Activated B cell treated with CpG ODN at 0.5 μM for 24 hours (primary cell): ENCODE results near the gene KHDC4. TPM values are rescaled to one million over a fixed set of nuclear protein-coding genes. Genes with fewer than 3 reads are reported as not detected.

Experiments
- ATAC-seq: fragments of 200-7000 bp; cut with Tn5 transposase; one replicate; pipeline ENCODE4 v1.10.0; 2021; ENCODE audit warnings: low read depth, mild to moderate bottlenecking, moderate library complexity
- CTCF ChIA-PET: fragments of 350-600 bp; sonication (Branson Sonifier 250); formaldehyde crosslinking; loops from one replicate; lab custom pipeline; 2021; ENCODE audit warnings: antibody characterized with exemption; lab: Charles Lee
- POLR2A ChIA-PET: fragments of 350-600 bp; sonication (Branson Sonifier 250); formaldehyde crosslinking; loops from one replicate; lab custom pipeline; 2021; ENCODE audit warnings: antibody characterized with exemption; lab: Charles Lee
- DNase-seq: peaks from one replicate; pipeline ENCODE4 v3.0.0; 2022
- H3K27ac Mint-ChIP-seq: one replicate; pipeline ENCODE4 v1.8.0; 2020; ENCODE audit warnings: mixed read lengths
- H3K27me3 Mint-ChIP-seq: one replicate; pipeline ENCODE4 v1.8.0; 2021; ENCODE audit warnings: mixed read lengths
- H3K36me3 Mint-ChIP-seq: one replicate; pipeline ENCODE4 v1.8.0; 2021; ENCODE audit warnings: low read depth, mixed read lengths
- H3K4me1 Mint-ChIP-seq: one replicate; pipeline ENCODE4 v1.8.0; 2021; ENCODE audit warnings: mixed read lengths
- H3K4me3 Mint-ChIP-seq: one replicate; pipeline ENCODE4 v1.8.0; 2020; ENCODE audit warnings: mild to moderate bottlenecking, mixed read lengths
- H3K9me3 Mint-ChIP-seq: one replicate; pipeline ENCODE4 v1.8.0; 2020; ENCODE audit warnings: mixed read lengths
- CTCF ChIP-seq: fragments of 200-600 bp; IDR thresholded peaks from one replicate; pipeline ENCODE4 v1.8.0; 2022; ENCODE audit warnings: antibody characterized with exemption, mild to moderate bottlenecking
- intact Hi-C: fragments of 100-400 bp; cut with micrococcal nuclease; formaldehyde crosslinking; loops from one replicate; pipeline ENCODE4 v1.15.1; 2024
- total RNA-seq: library from RNA; stranded (reverse); gene quantifications from 2 replicates; pipeline ENCODE4 v1.2.3, GENCODE V29; 2022

Gene KHDC4
- total RNA-seq, 1 donor from 2014 or later: 105 TPM

GRCh38 chr1:155960081-155960745 is 26.0 kb upstream of the KHDC4 start:
- DNase-seq: no peak
- ChIA-PET POLR2A (interaction anchor here (0.7 to 11.7 kb wide), 10 partner anchors 9 to 25 kb away, joined by 3 to 127 read pairs (median 8); partner anchors contain the start of gene ARHGEF2), CTCF (interaction anchor here (0.9 to 2.6 kb wide), 4 partner anchors 14 to 28 kb away, joined by 3 to 16 read pairs (median 5); no protein-coding TSS in a partner anchor)
- ATAC-seq: peak; percentile 86
- no peaks in the 10 kb centered on the region for H3K27me3 Mint-ChIP-seq
- H3K4me1 Mint-ChIP-seq: peaks cover 52% of the 10 kb centered on the region
- TF ChIP-seq CTCF: no peak
- intact Hi-C loops: loop anchor here (1.0 kb wide), 3 partner anchors 14 to 29 kb away; partner anchors contain the start of gene ARHGEF2
- peaks cover 85% of the 10 kb centered on the region for H3K36me3 Mint-ChIP-seq
- no peaks in the 10 kb centered on the region for H3K9me3 Mint-ChIP-seq
- H3K4me3 Mint-ChIP-seq: peak overlapping the region; percentile 66
- peak overlapping the region; percentile 85 for H3K27ac Mint-ChIP-seq

- no peaks in the 10 kb centered on the region for H3K27me3 Mint-ChIP-seq
- ChIA-PET POLR2A (interaction anchor here (0.5 to 11.7 kb wide), 6 partner anchors 9 to 411 kb away, joined by 3 to 127 read pairs (median 4); partner anchors contain the start of gene ARHGEF2), CTCF (interaction anchor here (0.8 to 3.6 kb wide), 3 partner anchors 19 to 32 kb away, joined by 4 to 18 read pairs (median 8); partner anchors contain the start of gene ARHGEF2)
- peaks cover 90% of the 10 kb centered on the region for H3K36me3 Mint-ChIP-seq
- no peak overlapping the region for H3K4me3 Mint-ChIP-seq
- no peak for TF ChIP-seq CTCF
- no peak for ATAC-seq
- peak overlapping the region; percentile 41 for H3K27ac Mint-ChIP-seq
- peaks cover 40% of the 10 kb centered on the region for H3K4me1 Mint-ChIP-seq
- intact Hi-C loops: no loop called here
- no peaks in the 10 kb centered on the region for H3K9me3 Mint-ChIP-seq
- DNase-seq: no peak
These were observed 23.2 kb upstream of the KHDC4 start for GRCh38 chr1:155957411-155957915.

- Mint-ChIP-seq H3K4me1 (peaks cover 11% of the 10 kb centered on the region), H3K27ac (no peak overlapping the region), H3K9me3 (no peaks in the 10 kb centered on the region), H3K36me3 (peaks cover 86% of the 10 kb centered on the region), H3K27me3 (no peaks in the 10 kb centered on the region), H3K4me3 (no peak overlapping the region)
- ATAC-seq (no peak), DNase-seq (no peak)
- CTCF ChIA-PET: interaction anchor here (1.3 to 3.6 kb wide), 2 partner anchors 16 to 35 kb away, joined by 3 to 18 read pairs; no protein-coding TSS in a partner anchor
- POLR2A ChIA-PET: interaction anchor here (0.6 to 11.7 kb wide), 4 partner anchors 8 to 265 kb away, joined by 3 to 127 read pairs (median 4); partner anchors contain the start of gene ARHGEF2
- intact Hi-C loops: no loop called here
- TF ChIP-seq CTCF: no peak
These were observed 20.4 kb upstream of the KHDC4 start for GRCh38 chr1:155954645-155955044.

GRCh38 chr1:155952505-155952890 is 18.3 kb upstream of the KHDC4 start:
- ChIA-PET CTCF (no interaction called here), POLR2A (interaction anchor here (11.7 kb wide), 1 partner anchor 25 kb away, joined by 127 read pairs; the partner anchor contains the start of gene ARHGEF2)
- H3K27me3 Mint-ChIP-seq: no peaks in the 10 kb centered on the region
- no peaks in the 10 kb centered on the region for H3K9me3 Mint-ChIP-seq
- DNase-seq (no peak), ATAC-seq (no peak)
- peaks cover 86% of the 10 kb centered on the region for H3K36me3 Mint-ChIP-seq
- H3K4me1 Mint-ChIP-seq: peaks cover 3% of the 10 kb centered on the region
- no peak for TF ChIP-seq CTCF
- H3K4me3 Mint-ChIP-seq: no peak overlapping the region
- H3K27ac Mint-ChIP-seq: peak overlapping the region; percentile 35
- intact Hi-C loops: no loop called here
